Neural cell (in vitro differentiated cells): Measurements from ENCODE around the gene RNPEP. TPM values are rescaled to one million over a fixed set of nuclear protein-coding genes. Genes with fewer than 3 reads are reported as not detected.

ENCODE experiments used
- H2AFZ ChIP-seq: fragments of 200-600, 300-800 bp; sonication (generic), shearing (Covaris generic); 2 replicates; pipeline ENCODE4 v1.6.0; 2014; ENCODE audit warnings: low read depth, mild to moderate bottlenecking, antibody characterized with exemption, low read length, moderate library complexity
- H3F3A ChIP-seq: fragments of 200-600 bp; shearing (Covaris generic); 2 replicates; pipeline ENCODE4 v1.6.1; 2016; ENCODE audit warnings: mild to moderate bottlenecking, moderate library complexity, mixed read lengths, antibody characterized with exemption, low read length; ENCODE audit not compliant: insufficient read depth, poor library complexity, severe bottlenecking
- H3K27ac ChIP-seq: fragments of 200-600, 300-800 bp; sonication (generic), shearing (Covaris generic); 2 replicates; pipeline ENCODE4 v1.5.1; 2014; ENCODE audit warnings: mild to moderate bottlenecking, low read length, moderate library complexity
- H3K27me3 ChIP-seq: fragments of 300-800, 200-600 bp; sonication (generic), shearing (Covaris generic); 2 replicates; pipeline ENCODE4 v1.6.0; 2014; ENCODE audit warnings: mild to moderate bottlenecking, low read depth, low read length, moderate library complexity; ENCODE audit not compliant: insufficient read depth
- H3K36me3 ChIP-seq: fragments of 300-800, 200-600 bp; sonication (generic), shearing (Covaris generic); 2 replicates; pipeline ENCODE4 v1.5.1; 2014; ENCODE audit warnings: mild to moderate bottlenecking, antibody characterized with exemption, low read length, moderate library complexity; ENCODE audit not compliant: insufficient read depth
- H3K4me2 ChIP-seq: fragments of 300-800, 200-600 bp; sonication (generic), shearing (Covaris generic); 2 replicates; pipeline ENCODE4 v1.6.0; 2014; ENCODE audit warnings: mild to moderate bottlenecking, low read length
- H3K4me3 ChIP-seq: fragments of 300-800, 200-600 bp; sonication (generic), shearing (Covaris generic); 2 replicates; pipeline ENCODE4 v1.5.1; 2014; ENCODE audit warnings: mild to moderate bottlenecking, low read length, moderate library complexity
- H3K79me2 ChIP-seq: fragments of 200-600 bp; shearing (Covaris generic); replicated peaks from 2 replicates; pipeline ENCODE4 v1.6.0; 2014; ENCODE audit warnings: mild to moderate bottlenecking, low read length, moderate library complexity; ENCODE audit not compliant: insufficient read depth
- H3K9ac ChIP-seq: fragments of 300-800, 200-600 bp; sonication (generic), shearing (Covaris generic); 2 replicates; pipeline ENCODE4 v1.6.1; 2016; ENCODE audit warnings: mild to moderate bottlenecking, low read length, mixed read lengths
- H3K9me2 ChIP-seq: fragments of 200-600 bp; shearing (Covaris generic); 2 replicates; pipeline ENCODE4 v1.6.1; 2016; ENCODE audit warnings: mild to moderate bottlenecking, low read length, mixed read lengths; ENCODE audit not compliant: insufficient read depth
- H3K9me3 ChIP-seq: fragments of 200-600, 300-800 bp; sonication (generic), shearing (Covaris generic); 2 replicates; pipeline ENCODE4 v1.6.1; 2016; ENCODE audit warnings: mild to moderate bottlenecking, mixed run types, low read length, moderate library complexity, mixed read lengths
- H4K20me1 ChIP-seq: fragments of 200-600 bp; shearing (Covaris generic); 2 replicates; pipeline ENCODE4 v1.6.1; 2016; ENCODE audit warnings: mild to moderate bottlenecking, mixed run types; ENCODE audit not compliant: insufficient read depth
- EP300 ChIP-seq: fragments of 450-650 bp; conservative IDR thresholded peaks from 2 replicates; pipeline ENCODE4 v1.6.1; 2014; ENCODE audit warnings: antibody characterized with exemption, mild to moderate bottlenecking, moderate library complexity; ENCODE audit not compliant: poor library complexity, severe bottlenecking
- EZH2 ChIP-seq: fragments of 200-600, 300-800 bp; shearing (Covaris generic), sonication (generic); IDR thresholded peaks from 2 replicates; pipeline ENCODE4 v1.6.1; 2014; ENCODE audit warnings: antibody characterized with exemption, low read length, borderline replicate concordance, mild to moderate bottlenecking; ENCODE audit not compliant: insufficient read depth, poor library complexity, severe bottlenecking
- MXI1 ChIP-seq: fragments of 450-650 bp; conservative IDR thresholded peaks from 2 replicates; pipeline ENCODE4 v1.6.1; 2014; ENCODE audit warnings: antibody characterized with exemption, mild to moderate bottlenecking; ENCODE audit not compliant: poor library complexity, severe bottlenecking
- POLR2AphosphoS5 ChIP-seq: IDR thresholded peaks from 2 replicates; pipeline ENCODE4 v1.6.1; 2012
- RAD21 ChIP-seq: fragments of 450-650 bp; conservative IDR thresholded peaks from 2 replicates; pipeline ENCODE4 v1.6.1; 2014; ENCODE audit warnings: antibody characterized with exemption, mild to moderate bottlenecking, moderate library complexity
- SMC3 ChIP-seq: fragments of 450-650 bp; conservative IDR thresholded peaks from 2 replicates; pipeline ENCODE4 v1.6.1; 2014; ENCODE audit warnings: antibody characterized with exemption, mild to moderate bottlenecking, moderate library complexity; ENCODE audit not compliant: poor library complexity
- TAF1 ChIP-seq: IDR thresholded peaks from 2 replicates; pipeline ENCODE4 v1.6.1; 2012; ENCODE audit warnings: low read depth
- polyA minus RNA-seq: library from RNA; depleted of rRNA, polyadenylated mRNA; stranded (reverse); fragments of >200 nt; gene quantifications from 2 replicates; pipeline ENCODE4 v1.2.3, GENCODE V29; 2014
- polyA plus RNA-seq: library from polyadenylated mRNA; depleted of rRNA; stranded (reverse); fragments of >200 nt; gene quantifications from 2 replicates; pipeline ENCODE4 v1.2.3, GENCODE V29; 2014
- TF ChIP-seq, protein P1 (sequence below): fragments of 450-650 bp; IDR thresholded peaks from 2 replicates; pipeline ENCODE4 v1.5.1; 2014; ENCODE audit warnings: antibody characterized with exemption, mild to moderate bottlenecking, moderate library complexity; ENCODE audit not compliant: poor library complexity, severe bottlenecking
- TF ChIP-seq, protein P2 (sequence below): IDR thresholded peaks from 2 replicates; pipeline ENCODE4 v1.6.1; 2012; ENCODE audit warnings: borderline replicate concordance

RNPEP gene
- polyA plus RNA-seq (33.1 and 44.7 TPM in 2 replicates), polyA minus RNA-seq (20.8 and 30.2 TPM in 2 replicates)

GRCh38 chr1:201982623-201983379, at the start of gene RNPEP:
RNPEP (plus strand) TSS chr1:201982648; CDS start chr1:201982667, 19 bp downstream.
- Histone ChIP-seq H4K20me1 (no peaks in the 10 kb centered on the region), H3K9ac (peak within 1 kb of the TSS; percentile 90), H3K36me3 (no peaks in the 10 kb centered on the region), H3K4me2 (peak within 1 kb of the TSS; percentile 91), H3K9me3 (no peaks in the 10 kb centered on the region), H3K27me3 (no peaks in the 10 kb centered on the region), H3K79me2 (peaks cover 29% of the 10 kb centered on the region), H2AFZ (peak within 1 kb of the TSS; percentile 88), H3K4me3 (peak within 1 kb of the TSS; percentile 74), H3F3A (no peaks in the 10 kb centered on the region), H3K27ac (peak within 1 kb of the TSS; percentile 84), H3K9me2 (no peaks in the 10 kb centered on the region)
- TF ChIP-seq SMC3, result peak; percentile 27
- TF ChIP-seq RAD21, result no peak
- TF ChIP-seq EZH2, result no peak
- TF ChIP-seq EP300, result no peak
- peak; percentile 48 for TF ChIP-seq MXI1
- peak; percentile 25 for TF ChIP-seq POLR2AphosphoS5
- TF ChIP-seq, protein P1, sequence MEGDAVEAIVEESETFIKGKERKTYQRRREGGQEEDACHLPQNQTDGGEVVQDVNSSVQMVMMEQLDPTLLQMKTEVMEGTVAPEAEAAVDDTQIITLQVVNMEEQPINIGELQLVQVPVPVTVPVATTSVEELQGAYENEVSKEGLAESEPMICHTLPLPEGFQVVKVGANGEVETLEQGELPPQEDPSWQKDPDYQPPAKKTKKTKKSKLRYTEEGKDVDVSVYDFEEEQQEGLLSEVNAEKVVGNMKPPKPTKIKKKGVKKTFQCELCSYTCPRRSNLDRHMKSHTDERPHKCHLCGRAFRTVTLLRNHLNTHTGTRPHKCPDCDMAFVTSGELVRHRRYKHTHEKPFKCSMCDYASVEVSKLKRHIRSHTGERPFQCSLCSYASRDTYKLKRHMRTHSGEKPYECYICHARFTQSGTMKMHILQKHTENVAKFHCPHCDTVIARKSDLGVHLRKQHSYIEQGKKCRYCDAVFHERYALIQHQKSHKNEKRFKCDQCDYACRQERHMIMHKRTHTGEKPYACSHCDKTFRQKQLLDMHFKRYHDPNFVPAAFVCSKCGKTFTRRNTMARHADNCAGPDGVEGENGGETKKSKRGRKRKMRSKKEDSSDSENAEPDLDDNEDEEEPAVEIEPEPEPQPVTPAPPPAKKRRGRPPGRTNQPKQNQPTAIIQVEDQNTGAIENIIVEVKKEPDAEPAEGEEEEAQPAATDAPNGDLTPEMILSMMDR, result peak; percentile 41

DNA sequence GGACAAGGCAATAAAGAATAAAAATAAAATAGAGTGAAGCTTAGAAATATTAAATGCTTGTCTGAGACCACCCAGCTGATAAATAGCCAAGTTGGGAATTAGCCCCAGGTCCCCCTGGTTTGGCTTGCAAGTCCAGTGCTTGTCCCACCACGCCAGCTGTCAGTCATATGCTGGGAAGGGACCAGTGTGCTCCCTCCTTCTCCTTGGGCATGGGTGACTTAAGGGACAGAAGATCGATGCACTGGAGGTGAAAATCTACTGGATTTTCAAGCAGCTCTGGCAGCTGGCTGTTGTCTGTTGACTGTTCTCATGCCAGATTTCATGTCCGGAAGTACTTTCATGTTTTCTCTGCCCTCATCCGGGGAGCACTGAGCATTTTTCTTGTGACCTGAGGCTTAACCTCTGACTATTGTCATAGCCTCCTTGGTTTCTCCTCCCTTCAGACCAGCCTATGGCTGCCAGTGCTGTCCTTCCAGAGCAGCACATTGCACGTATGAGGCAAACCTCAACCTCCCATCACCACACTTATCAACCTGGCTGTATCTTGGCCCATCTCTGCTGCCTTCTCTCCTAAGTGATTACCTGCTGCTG, 48.5 kb upstream of the RNPEP start:
- Histone ChIP-seq H3K4me3 (no peak overlapping the region), H3K27ac (no peak overlapping the region), H2AFZ (no peak overlapping the region), H3F3A (no peaks in the 10 kb centered on the region), H3K79me2 (no peaks in the 10 kb centered on the region), H3K36me3 (no peaks in the 10 kb centered on the region), H3K9ac (no peak overlapping the region), H3K9me2 (no peaks in the 10 kb centered on the region), H3K9me3 (no peaks in the 10 kb centered on the region), H3K27me3 (no peaks in the 10 kb centered on the region), H4K20me1 (no peaks in the 10 kb centered on the region), H3K4me2 (no peak overlapping the region)
- TF ChIP-seq POLR2AphosphoS5 (no peak), SMC3 (no peak), EP300 (no peak), TAF1 (no peak), EZH2 (no peak), RAD21 (no peak), MXI1 (no peak)
- TF ChIP-seq, protein P2, sequence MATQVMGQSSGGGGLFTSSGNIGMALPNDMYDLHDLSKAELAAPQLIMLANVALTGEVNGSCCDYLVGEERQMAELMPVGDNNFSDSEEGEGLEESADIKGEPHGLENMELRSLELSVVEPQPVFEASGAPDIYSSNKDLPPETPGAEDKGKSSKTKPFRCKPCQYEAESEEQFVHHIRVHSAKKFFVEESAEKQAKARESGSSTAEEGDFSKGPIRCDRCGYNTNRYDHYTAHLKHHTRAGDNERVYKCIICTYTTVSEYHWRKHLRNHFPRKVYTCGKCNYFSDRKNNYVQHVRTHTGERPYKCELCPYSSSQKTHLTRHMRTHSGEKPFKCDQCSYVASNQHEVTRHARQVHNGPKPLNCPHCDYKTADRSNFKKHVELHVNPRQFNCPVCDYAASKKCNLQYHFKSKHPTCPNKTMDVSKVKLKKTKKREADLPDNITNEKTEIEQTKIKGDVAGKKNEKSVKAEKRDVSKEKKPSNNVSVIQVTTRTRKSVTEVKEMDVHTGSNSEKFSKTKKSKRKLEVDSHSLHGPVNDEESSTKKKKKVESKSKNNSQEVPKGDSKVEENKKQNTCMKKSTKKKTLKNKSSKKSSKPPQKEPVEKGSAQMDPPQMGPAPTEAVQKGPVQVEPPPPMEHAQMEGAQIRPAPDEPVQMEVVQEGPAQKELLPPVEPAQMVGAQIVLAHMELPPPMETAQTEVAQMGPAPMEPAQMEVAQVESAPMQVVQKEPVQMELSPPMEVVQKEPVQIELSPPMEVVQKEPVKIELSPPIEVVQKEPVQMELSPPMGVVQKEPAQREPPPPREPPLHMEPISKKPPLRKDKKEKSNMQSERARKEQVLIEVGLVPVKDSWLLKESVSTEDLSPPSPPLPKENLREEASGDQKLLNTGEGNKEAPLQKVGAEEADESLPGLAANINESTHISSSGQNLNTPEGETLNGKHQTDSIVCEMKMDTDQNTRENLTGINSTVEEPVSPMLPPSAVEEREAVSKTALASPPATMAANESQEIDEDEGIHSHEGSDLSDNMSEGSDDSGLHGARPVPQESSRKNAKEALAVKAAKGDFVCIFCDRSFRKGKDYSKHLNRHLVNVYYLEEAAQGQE, result no peak
- TF ChIP-seq, protein P1, result no peak
